NCI-H2029 (cell line): ENCODE measurements around the gene CEP63.
A peak's percentile ranks its signal among the peaks of the same experiment; 100 is the strongest.

ENCODE experiments used
- DNase-seq: peaks from one replicate; lab custom pipeline; 2025; lab: John Stamatoyannopoulos, UW

The CEP63 gene

DNA sequence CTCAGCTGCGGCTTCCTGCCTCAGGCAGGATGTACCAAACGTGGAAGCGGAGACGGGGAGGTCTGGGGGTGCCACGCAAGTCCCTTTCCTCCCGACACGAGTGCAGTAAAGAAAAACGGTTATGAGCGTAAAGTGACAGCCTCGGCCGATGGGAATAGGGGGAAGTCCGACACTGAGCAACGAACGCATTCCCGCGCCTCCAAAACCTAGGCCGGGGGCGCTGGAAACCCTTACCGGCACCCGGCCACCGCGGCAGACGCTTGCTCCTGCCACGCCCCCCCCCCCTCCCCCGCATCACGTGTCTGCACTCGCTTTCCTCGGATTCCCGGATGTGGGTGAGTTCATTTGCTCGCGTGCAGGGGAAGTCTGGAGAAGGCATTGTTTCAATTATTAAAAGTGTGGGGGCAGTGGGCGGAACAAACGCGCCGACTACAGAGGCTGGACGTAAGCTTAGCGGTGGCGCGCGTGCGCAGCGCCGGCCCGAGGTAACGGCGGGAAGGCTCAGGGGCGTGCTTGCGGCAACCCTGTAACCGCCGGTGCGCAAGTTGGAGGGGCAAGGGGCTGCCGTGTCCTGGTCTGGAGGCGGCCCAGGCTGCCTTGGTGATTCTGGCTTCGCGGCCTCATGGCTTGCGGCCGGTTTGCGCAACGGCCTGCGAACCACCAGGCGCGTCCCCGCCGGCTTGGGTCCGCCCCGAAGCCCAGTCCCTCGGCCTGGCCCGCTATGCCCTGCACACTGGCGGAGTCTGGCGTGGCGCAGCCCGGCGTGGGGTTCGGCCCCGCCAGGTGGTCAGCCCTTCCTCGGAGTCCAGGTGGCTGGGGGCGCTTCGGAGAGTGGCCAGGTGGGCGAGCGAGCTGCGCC lies at the start of gene CEP63, which contains the start of gene ANAPC13:
TSS of gene CEP63 (plus strand) at position 340 of the 859 bp plus-strand sequence. CDS start 9,264 bp downstream, outside the sequence.
TSS of gene ANAPC13 (minus strand) at position 268 of the 859 bp plus-strand sequence. CDS start 3,081 bp downstream, outside the sequence.
- DNase-seq = peak; percentile 93

- no peak for DNase-seq
These were observed 48.6 kb upstream of the CEP63 start for GRCh38 chr3:134437211-134437752.

DNA sequence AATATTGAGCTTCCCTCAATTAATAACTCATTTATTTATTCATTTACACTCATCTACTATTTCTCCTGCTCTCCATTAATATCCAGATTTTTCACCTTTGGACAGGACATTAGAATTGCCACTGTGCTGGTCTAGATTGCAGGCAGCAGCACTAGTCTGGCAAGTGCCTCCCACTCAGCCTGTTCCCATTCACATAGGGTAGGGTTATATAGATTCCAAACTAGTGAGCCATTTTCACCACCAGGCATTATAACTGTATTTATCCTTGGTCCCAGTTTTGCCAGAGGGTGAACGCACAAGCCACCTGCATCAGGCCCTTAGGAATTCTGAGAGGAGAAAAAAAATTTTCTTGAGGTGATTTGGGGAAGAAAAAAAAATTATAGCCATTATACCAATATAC lies 44.5 kb upstream of the CEP63 start:
- DNase-seq = no peak

DNA sequence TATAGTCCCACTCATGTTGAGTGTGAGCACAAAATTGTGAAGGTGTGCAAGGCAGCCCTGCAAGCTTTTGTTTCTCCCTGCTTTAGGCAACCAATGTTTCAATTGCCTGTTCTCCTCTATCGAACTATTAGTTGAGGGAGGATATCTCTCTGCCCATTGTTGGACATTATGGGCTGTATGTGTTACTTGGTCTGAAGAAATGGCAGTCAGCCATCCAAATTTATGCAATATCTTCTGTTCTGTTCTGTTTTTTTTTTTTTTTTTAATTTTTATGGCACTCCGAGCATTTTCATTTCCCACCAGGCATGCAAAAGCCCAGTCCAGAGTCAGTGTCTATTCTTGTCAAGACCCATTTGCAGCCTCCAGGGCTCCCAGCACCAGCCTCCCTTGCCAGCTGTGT lies 44.0 kb upstream of the CEP63 start:
- no peak for DNase-seq

DNA sequence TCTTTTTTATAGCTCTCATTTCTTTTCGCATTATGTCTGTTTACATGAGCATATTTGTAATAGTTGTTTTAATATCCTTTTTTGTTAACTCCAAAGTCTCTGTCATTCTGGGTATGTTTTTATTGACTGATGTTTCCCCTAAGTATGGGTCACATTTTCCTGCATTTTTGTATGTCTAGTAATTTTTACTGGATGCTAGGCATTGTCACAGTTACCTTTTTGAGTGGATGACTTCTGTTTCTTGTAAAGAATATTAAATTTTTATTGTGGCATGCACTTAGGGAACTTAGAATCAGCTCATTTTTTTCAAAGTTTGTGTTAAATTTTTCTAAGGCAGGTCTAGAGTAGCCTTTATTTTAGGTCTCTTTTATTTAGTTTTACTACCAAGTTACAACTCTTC lies 40.8 kb upstream of the CEP63 start:
- DNase-seq = no peak

DNA sequence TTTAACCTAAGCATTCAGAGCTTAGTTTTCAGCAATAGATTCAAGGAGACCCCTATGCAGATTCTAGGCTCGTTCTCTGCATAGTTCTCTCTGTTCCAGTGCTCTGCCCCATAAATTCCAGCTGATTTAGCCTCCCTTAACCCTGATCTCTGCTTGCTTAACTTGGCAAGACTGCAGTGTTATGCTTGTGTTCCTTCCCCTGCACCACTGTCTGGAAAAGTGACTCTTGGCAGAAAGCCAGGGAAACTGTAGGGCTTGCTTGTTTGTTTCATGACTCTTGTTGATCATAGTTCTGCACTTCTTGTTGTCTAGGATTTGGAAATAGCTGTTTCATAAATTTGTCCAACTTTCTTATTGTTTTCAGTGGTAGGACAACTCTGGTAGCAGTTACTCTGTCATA lies 40.2 kb upstream of the CEP63 start:
- DNase-seq = no peak

DNA sequence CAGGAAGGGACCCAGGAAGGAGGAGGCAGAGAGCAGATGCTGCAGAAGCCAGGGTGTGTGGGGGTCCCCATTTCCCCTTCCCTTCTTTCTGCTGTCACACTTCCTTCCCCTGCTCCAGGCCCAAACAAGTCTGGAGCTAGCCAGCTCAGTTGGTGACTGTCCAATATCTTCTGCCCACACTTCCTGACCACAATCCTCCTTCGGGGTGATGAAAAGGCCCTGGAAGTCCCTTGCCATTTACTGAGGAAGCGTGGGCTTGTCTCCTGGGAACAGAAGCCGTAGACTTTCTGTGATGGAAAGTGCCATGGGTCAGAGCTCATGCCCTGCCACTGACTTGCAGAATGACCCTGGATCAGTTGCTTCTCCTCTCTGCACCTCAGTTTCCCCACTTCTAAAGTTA lies 39.1 kb upstream of the CEP63 start:
- no peak for DNase-seq

DNA sequence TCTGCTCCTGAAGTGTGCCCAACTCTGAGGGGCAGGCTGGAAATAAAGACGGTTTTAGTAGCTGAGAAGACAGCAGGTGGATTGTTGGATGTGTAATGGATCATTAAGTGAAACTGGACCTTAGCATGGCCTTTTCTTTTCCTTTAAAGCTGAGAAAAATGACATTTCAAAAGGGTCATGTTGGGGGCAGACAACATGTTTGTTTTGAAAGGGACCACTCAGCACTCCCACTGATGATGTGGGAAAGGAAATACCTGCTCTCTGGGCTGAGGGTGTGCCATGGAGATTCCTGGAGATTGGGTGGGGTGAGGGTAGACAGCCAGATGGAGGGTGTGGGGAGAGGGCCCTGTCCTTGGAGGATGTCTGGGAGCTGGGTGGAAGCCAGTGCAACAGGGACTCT lies 38.5 kb upstream of the CEP63 start:
- DNase-seq = no peak

- no peak for DNase-seq
These were observed 37.2 kb upstream of the CEP63 start for GRCh38 chr3:134448664-134449063.

- DNase-seq = no peak
These were observed 36.6 kb upstream of the CEP63 start for GRCh38 chr3:134449277-134449676.

- DNase-seq = no peak
These were observed 35.9 kb upstream of the CEP63 start for GRCh38 chr3:134449951-134450350.

DNA sequence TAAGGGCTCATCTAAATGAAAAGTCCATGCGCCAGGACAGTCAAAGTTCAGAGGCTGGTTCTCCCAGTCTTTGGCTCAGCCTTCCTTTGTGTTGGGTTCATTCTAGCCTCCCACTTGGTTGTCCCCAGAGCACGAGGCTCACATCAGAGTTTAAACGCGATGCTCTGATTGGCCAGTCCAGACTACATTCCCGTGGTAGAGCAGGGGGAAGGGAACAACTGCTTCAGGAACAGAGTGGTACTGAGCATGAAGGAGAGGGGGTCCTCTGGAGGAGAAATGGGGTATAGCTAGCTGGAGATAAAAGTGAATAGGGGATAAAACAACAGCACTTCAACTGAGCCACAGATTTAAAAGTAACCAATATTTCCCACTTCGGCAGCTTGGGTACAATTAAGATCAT lies 32.2 kb upstream of the CEP63 start:
- no peak for DNase-seq

DNA sequence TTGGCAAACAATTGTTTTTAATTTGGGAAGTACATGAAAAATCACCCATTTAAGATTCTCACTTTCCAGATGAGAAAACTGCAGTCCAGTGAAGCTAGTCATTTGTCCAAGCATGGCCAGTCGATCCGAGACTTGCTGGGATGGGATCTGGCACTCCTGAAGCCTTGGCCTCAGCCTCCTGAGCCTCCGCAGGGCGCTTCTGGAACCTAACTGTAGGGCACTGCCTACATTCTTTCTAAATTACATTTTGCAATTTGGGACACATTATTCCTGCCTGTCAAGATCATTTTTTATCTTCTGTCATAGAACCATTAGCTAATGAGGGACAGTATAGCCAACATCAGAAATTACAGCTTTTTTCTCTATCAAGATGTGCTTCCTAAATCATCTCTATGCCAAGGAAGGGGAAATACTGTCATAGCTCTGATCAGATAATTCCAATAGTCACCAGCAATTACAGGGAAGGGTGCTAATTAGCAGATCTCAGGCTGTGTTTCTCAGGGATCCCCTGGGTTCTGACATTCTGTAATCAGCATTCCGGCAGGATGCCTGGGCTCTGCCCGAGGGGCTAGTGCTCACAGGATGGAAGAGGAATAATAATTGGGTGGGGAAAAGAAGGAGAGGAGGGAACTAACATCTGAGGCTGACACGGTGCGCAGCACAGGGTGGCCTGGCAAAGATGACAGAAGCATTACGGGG lies 28.3 kb upstream of the CEP63 start:
- no peak for DNase-seq

- DNase-seq = no peak
These were observed 27.4 kb upstream of the CEP63 start for GRCh38 chr3:134458406-134458945.

- no peak for DNase-seq
These were observed 26.3 kb upstream of the CEP63 start for GRCh38 chr3:134459562-134459961.

DNA sequence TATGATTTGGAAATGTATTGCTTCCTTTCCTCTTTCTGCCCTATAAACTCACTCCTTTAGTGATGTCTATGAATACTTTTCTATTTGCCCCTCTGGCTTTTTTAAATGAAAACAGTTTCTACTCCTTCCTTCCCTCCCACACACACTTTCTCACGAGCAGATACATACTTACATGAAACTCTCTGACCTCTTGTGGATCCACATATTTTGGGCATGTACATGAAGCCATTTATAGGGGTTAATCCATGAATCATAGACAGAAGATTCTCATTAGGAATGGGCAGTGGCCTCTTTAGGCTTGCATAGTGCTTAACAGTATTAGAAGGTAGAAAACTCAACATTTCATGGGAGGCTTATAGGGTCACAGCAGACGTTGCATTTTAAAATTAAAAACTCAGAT lies 24.9 kb upstream of the CEP63 start:
- no peak for DNase-seq

GRCh38 chr3:134462331-134462941 lies 23.4 kb upstream of the CEP63 start:
- no peak for DNase-seq

DNA sequence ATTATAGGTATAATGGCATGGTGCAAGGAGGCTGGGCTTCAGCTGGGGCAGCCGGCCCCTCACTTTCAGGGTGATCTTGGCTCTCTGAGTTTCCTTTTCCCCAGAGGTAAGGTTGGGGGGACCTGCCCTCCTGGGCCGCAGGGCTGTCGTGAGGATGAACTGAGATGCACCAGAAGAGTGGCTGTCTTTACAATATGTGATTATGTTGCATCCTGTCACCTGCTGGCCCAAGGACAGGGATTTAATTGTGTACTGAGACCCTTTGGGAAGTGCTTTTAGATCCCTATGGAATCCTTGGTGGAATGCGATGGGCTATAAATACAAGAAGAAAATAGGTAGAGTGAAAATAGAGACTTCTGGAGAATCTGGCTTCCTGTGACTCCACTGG lies 22.2 kb upstream of the CEP63 start:
- DNase-seq = no peak

- DNase-seq = no peak
These were observed 21.7 kb upstream of the CEP63 start for GRCh38 chr3:134464064-134464688.

- no peak for DNase-seq
These were observed 21.0 kb upstream of the CEP63 start for GRCh38 chr3:134464689-134465365.

GRCh38 chr3:134466331-134466730 lies 19.5 kb upstream of the CEP63 start:
- DNase-seq = no peak
